HS-5 (cell line): ENCODE data around the gene RAB35.

Experiments used
- DNase-seq: peaks from one replicate; pipeline ENCODE4 v3.0.0-alpha.2; 2012; ENCODE audit warnings: low read depth

RAB35 gene

DNA sequence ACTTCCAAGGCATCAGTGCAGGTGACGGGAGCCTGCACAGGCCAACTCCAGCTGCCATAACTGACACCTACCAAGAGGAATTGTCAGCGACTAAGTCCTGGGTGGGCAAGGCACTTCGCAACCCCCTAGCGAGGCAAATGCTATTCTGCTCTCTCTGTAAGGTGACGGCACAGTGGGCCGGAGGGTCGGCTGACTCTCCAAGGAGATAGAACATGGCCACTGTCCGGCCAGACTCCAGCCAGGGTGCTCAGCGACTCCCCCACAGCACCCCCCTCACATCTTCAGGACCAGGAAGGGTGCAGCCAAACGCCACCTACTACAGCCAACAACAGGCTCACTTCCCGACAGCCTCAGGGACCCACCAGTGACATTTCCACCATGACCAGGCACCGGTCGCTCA is 13.2 kb downstream of the RAB35 start:
- DNase-seq: no peak

DNA sequence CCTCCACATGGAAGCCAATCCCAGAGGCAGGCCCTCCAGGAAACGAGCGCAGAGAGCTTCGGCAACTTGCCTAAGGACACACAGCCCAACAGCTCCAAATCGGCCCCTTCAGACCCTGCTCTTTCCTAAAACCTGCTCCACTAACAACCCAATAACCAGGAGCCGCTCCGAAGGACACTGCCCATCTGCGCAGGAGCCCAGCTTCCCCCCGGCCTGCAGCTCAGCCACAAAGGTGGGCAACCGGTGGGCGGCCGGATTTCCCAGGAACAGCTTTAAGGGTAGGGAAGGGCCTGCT is 13.6 kb downstream of the RAB35 start:
- DNase-seq: no peak

DNA sequence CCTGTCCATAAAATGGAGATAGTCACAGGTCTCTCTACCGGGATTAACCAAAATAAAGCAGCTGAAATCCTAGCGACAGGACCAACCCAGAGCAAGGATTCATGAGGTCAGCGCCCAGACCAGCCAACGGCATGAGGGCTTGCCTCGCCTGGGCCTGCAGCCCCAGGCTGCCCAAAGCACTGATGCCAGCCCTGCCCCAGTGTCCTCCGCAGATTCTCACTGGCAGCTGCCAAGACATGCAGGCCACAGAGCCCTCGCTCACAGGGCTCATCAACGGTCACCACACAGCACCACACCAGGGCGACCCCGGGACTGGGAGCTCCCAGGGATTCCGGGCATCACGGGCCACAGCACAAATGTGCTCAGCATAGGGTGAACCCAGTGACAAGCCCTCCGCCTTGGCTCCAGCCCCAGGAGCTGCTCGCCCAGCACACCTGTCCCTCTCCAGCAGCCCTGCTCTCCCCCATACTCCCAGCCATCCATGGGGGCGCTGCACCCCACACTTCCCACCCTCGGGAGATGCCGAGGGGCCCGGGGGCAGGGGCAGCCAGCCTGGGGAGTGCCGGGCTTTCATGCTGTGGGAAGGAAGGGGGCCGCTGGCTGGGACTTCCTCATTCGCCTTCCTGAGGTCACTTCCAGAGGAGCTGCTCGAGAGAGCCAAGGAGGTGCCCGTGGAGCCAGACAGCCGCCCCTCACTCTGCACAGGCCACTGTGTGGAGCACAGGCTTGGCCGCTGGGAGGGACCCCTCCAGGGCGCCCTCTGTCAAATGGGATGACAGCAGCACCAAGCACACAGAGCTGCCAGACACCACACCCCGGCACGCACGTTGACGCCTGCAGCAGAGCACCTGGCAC is 14.1 kb downstream of the RAB35 start:
- no peak for DNase-seq

DNA sequence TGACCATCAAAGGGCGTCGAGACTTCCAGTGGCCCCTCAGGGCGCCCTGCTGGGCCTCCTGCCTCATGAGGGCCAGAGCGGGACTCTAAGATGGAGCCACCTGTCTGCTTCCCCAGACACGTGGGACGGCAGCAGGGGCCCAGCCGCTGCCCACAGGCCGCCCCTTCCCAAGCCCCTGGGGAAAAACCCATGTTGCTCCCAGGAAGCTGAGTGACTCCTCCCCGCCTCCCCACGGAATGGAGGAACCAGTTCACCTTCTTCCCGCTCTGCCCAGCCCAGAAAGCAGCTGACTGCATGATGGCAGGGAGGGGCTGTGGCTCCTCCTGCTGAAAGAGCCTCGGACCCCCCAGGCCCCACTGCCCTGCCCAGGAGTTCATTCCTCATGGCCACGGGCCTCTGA is 14.9 kb downstream of the RAB35 start:
- no peak for DNase-seq

DNA sequence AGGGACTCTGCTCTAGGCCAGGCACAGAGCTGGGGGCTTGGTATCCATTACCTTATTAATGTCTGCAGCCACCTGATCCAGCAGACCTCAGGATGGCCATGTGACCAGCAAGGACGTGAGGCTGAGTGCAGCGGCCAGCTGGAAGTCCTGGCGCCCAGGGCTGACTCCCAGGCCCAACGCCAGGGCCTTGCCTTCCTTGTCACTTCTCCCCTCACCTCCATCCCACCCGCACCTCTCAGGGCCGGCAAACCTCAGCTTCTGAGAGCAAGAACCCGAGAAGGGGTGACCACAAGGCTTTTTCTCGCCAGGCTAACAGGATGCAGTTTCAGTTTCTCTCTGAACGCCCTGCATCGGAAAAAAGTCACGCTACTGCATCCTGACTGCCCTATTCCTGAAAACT is 15.4 kb downstream of the RAB35 start:
- DNase-seq: no peak

DNA sequence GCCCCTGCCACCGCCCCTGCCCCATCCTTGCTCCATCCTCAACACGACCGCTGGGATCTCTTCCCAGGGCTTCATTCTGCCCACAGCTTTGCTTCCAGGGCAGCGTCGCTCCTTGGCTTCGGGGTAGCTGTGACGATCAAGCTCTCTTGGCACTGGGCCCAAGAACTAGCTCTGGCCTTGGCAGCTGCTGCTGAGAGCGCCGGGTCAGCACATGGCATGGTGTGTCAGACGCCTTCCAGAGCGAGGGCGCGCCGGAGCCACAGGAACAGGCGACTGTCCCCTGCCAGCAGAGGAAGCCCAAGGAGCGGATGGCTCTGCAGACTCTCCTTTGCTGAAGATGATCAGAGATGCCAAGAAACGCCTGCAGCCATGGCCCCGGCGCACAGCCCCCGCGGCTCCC is 15.9 kb downstream of the RAB35 start:
- no peak for DNase-seq

DNA sequence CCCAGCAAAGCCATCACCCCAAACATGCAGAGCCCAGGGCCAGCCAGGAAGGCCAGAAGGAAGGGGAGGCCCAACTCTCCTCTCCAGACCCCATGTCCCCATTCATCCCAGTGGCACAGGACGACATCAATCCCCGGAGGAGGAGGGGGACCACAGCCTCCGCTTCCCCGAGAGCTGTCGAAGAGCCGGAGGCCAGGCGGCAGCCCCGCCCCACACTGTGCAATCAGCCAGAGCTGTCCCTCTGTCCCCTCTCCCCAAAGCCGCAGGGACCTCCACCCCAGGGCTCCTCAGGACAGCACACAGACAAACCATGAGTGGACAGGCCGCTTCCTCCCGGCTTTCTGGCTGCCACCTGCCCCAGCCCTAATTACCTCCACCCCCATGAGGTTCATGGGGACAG is 16.8 kb downstream of the RAB35 start:
- no peak for DNase-seq

DNA sequence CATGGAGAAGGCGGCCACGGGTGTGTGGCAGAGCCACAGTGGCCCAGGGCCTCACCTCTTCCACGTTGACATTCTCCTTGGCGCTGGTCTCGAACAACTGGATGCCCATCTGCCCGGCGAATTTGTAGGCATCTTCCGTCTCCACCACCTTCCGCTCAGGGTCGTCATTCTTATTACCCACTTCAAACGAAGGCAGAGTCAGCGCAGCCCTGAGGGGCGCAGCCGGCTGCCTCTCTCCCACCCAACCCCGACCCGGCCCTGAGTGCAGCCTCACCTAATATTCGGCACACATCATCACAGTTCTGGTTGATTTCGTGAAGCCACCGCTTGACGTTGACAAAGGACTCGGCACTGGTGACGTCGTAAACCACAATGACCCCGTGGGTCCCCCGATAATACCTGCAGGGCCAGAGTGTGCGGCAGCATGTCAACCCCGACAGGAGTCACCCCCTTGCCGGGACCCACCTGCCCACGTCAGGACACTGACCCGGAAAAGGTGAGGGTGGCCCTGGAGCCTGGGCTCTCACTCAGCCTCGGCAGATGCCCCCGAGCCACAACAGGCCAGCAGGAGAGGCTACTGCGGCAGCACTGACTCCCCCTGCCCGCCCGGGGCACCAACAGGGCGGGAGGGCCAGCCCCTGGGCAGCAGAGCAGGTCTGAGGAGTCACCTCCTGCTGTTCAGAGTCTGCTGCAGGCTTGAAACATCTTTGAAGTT is 17.6 kb downstream of the RAB35 start:
- no peak for DNase-seq

DNA sequence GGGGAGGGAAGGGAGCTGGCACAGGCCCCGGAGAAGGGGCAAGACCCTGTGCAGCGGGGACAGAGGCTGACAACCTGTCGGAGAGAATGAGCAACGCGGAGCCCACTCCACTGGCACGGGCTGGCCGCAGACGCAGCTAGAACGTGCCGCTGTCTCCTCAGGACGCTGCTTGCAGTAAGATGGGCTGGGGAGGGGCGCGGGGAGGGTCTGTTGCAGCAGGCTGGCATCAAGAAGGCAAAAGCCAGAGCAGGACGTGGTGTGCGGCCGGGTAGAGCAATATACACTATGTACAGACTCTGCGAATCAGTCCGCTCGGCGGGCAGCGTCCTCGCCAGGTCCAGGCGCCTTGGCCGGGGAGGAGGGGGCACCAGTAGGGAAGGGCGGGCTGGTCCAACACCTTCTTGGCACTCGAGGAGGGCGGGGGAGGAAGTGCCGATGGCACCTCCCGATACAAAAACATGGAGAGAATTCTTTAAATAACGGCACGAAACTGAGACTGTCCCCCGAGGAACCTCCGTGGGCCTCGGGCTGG is 19.8 kb downstream of the RAB35 start:
- no peak for DNase-seq

DNA sequence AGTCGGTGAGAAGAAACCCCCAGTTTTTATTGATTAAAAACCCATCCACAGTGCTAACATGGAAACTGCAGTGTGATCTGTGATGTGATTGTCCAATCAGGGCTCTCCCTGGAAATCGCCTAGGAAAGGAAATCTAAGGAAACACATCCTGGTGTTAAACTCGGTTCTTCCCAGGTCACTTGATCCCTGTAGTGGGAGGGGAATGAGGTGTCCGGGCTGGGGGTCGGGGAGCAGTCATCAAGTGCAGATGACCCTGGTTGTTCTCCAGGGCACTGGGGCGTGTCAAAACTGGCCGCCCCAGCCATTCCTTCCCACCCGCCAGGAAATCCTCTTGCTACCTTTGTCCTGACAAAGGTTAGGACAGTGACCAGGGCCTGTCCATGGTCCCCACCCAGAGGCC is 20.8 kb downstream of the RAB35 start:
- DNase-seq: no peak

DNA sequence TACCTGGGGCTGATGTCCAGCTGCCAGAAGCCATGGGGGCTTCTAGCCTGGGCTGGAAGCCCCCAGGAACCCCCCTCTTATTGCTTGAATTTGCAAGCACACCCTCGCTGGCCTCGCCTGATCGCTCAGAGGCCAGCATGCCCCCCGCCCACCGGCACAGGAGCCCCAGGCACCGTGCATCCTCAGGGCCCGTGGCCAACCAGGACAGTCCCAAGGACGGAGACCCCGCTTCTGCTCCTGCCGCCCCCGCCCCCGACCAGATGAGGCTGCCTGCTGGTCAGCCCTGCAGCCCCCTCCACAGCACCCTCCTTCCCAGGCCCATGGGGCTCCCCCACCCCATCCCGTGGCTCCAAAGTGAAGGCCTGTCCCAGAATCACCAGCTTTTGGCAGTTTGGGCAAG is 21.2 kb downstream of the RAB35 start:
- DNase-seq: no peak

DNA sequence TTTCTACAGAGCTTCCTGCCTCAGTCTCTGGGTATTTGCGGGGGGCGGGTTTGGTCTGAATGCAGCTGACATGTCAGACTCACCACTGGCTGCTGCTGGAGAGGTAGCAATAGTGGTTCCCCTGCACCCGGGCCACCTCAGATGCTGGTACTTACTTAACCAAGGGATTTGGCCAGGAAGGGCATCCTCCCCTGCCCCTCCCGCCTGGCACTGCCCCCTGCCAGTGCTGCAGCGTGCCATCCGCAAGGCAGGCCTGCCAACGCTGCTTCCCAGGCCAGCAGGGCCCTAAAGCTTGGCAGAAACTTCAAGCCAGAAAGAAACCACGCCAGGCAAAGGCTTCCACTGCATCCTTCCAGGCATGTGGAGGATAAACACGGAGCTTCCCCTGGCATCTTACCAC is 22.1 kb downstream of the RAB35 start:
- DNase-seq: no peak

DNA sequence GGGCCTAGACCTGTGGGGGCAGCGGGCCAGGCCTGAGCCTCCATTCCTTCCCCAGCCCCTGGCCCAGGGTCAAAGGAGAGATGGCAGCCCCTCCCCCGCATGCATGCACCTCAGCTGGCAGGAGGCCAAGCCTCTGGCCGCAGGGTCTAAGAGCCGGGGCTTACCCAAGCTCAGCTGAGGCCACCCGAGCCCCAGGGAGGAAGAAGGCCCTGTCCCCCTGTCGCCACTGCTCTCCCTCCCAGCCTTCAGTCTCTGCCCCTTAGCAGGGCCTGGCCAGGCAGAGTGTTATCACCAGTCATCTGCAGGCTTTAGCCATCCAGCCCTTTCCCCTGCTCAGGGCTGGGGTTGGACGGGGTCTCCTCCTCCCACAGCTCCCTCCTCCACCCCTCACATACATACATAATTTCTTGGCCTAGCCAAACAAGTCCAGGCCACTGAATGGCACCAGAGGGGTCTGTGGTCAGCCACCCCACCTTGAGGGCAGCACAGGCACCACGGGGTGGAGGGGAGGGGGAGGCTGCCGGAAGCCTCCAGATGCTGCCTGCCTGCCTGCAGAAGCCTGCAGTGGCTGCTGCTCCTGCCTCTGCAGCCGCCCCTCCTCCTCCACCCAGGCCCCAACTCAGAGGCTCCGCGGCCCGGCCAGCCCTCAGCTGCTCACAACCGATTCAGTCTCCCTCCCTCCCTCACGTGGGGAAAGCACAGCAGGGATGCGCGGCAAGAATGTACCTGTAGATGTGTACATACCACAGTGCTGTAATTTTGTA is 22.8 kb downstream of the RAB35 start:
- no peak for DNase-seq

DNA sequence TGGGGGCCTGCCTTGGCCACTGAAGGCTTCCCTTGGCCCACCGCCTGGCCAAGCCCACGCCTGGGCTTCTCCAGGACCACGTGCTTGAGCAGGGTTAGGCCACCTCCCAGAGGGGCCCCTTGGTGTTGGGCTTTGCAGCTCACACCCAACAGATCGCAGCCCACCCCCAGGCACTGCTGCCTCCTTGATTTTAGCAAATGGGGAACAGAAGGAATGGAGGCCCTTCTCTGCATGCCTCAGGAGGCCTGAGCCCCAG is 23.3 kb downstream of the RAB35 start:
- no peak for DNase-seq

DNA sequence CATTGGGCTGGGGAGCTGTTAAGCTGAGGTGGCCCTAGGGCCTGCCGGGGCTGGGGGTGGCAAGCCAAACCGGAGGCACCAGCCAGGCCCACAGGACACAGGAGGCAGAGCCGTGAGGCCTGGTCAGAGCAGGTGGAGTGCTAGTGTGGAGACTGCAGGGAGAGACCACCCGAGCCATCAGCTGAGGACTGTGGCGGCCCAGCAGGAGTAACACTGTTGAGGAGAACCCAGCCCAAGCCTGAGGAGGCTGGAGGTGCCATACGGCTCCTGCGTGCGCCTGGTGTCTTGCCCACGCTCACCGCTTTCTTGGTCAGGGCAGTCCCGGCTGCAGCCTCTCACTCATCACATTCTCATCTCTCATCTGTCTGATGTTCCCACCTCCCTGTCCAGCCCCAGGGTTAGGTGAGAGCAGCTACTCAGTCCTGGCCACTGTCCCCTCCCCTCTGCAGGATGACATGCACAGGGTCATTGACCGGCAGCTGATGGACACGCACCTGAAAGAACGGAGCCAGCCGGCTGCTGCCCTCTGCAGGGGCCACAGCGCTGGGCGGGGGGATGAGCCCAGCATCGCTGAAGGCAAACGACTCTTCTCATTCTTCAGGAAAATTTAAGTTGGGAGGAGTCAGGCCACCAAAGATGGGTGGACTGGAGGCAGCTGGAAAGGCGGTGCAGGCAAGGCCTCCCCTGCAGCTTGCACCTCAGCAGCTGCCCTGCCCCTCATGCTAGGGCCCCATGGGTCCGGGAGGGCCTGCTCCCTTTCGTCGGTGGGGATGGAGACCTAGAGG is 23.8 kb downstream of the RAB35 start:
- DNase-seq: no peak

DNA sequence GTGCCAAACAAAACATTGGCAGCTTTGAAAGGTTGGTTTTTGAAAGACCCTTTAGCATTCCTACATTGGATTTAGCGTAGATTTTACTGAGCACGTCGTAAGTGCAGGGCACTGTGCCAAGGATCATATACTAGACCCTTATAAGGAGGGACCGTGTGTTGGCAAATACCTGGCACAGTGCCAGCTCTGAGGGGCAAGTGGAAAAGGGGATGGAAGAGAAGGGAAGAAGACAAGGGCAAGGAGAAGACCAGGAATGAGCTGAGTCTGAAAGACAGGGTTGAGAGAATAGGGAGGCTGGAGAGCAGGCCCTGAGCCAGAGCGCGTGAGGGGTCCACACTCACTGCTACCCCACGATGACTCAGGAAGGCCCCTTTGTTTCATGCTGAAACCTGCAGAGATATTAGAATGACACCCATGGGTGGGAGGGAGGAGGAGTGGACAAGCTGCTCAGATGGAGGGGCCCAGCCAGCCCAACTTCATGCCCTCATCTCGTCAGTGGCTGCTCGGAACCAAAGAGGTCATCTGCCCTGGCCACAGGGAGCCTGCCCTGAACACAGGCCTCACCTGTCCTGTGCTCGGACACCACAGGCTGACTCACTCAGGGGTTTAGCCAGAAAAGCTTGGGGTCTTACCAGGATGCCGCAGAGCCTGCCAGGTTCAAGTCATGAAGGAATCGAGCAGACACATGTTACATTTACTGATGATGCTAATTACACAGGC is 25.0 kb downstream of the RAB35 start:
- no peak for DNase-seq

DNA sequence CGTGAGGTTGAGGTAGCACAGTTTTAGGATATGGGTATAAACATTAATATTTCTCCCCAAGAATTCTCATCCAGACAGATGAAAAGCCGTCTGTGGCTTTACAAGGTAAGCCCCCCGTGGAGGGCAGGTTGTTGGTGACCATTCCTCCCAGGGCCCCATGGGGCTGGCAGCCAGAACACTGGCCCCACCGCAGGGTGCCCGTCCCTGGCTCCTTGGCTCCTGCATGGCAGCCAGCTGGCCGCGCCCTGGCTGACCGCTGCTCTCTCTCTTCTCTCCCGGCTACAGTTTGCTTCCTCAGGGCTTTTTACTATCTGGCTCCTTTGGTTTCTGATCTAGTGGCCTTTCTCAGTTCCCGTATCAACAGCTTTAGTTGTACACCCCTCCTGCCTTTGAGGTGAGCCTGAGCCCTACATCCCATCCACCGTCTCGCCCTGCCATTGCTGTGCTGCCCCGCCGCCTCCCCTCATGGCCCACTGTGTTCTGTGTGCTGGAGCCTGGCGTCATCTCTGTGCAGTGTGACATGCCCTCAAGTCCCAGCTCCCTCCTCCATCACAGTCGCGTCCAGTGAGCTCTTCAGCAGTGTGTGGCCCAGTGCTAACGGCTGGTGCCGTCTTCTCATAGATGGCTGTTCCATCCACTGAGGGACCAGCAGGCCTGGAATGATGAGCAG is 25.8 kb downstream of the RAB35 start:
- no peak for DNase-seq

DNA sequence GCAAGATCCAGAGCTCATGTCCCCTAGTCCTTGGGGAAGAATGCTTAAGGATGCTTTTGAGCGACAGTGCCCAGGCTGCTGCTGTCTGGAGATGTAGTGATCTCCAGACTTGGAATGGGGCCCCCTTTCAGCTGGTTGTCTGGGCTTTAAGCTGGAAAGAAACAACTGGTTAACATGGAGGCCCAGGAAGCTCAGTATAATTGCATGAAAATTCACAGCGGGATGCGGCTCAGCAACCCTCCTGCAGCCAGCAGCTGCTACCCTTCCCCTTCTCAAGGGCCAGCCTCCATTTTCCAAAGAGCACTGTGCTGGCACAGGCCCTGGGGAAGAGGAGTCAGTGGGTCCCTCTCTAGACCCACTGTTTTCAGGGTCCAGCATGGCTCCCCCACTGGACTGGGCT is 26.3 kb downstream of the RAB35 start:
- DNase-seq: no peak

DNA sequence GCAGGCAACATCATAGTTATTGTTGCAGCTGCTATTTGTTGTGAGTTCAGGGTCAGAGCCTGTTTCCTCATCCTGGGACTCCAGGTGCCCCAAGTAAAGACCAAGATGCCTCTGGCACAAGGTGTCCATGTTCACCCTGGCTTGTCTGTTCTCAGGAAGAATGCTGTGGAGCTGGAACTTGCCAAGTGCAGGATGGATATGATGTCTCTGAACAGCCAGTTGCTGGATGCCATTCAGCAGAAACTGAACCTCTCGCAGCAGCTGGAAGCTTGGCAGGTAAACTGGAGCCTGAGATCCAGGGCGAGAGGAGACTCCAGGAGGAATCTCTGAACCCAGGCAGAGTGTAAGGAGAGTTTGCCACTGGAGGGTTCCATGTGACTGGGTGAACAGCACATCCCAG is 26.8 kb downstream of the RAB35 start:
- DNase-seq: no peak

DNA sequence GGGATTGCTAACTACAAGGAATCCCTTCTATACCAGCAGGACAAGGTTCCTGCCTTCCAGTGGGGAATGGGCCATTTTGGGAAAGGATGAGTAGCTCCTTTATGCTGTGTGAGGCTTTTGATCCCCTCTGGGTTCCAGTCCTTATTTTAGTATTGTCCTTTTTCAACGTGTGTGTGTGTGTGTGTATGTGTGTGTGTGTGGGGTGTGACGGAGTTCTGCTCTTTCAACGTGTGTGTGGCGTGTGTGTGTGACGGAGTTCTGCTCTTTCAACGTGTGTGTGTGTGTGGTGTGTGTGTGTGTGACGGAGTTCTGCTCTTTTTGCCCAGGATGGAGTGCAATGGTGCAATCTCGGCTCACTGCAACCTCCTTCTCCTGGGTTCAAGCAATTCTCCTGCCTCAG is 27.4 kb downstream of the RAB35 start:
- no peak for DNase-seq
